WTC11 (cell line): ENCODE measurements around the gene PANK4. TPM values are rescaled to one million over a fixed set of nuclear protein-coding genes. Genes with fewer than 3 reads are reported as not detected.

Experiments used
- ATAC-seq: fragments of 200-7000 bp; cut with Tn5 transposase; 2 replicates; pipeline ENCODE4 v1.10.0; 2021; ENCODE audit warnings: mild to moderate bottlenecking, moderate library complexity
- CTCF ChIA-PET: fragments of 300-600 bp; sonication (Branson Sonifier 250); formaldehyde crosslinking; loops from one replicate; lab custom pipeline; 2021; ENCODE audit warnings: antibody characterized with exemption; lab: Charles Lee
- POLR2A ChIA-PET: fragments of 350-600 bp; sonication (Branson Sonifier 250); formaldehyde crosslinking; loops from one replicate; lab custom pipeline; 2021; ENCODE audit warnings: antibody characterized with exemption; lab: Charles Lee
- DNase-seq: peaks from one replicate; pipeline ENCODE4 v3.0.0; 2021; ENCODE audit warnings: low spot score
- H3K27ac Mint-ChIP-seq: 2 replicates; pipeline ENCODE4 v1.8.0; 2021; ENCODE audit warnings: mixed read lengths
- H3K27me3 Mint-ChIP-seq: 2 replicates; pipeline ENCODE4 v1.8.0; 2021; ENCODE audit warnings: low read depth, mild to moderate bottlenecking, moderate library complexity, mixed read lengths
- H3K36me3 Mint-ChIP-seq: 2 replicates; pipeline ENCODE4 v1.8.0; 2021; ENCODE audit warnings: mixed read lengths
- H3K4me1 Mint-ChIP-seq: 2 replicates; pipeline ENCODE4 v1.8.0; 2022; ENCODE audit warnings: mixed read lengths
- H3K4me3 Mint-ChIP-seq: 2 replicates; pipeline ENCODE4 v1.8.0; 2021; ENCODE audit warnings: mild to moderate bottlenecking, moderate library complexity, mixed read lengths
- H3K9me3 Mint-ChIP-seq: 2 replicates; pipeline ENCODE4 v1.8.0; 2021; ENCODE audit warnings: mixed read lengths
- ARID4B ChIP-seq: sonication (generic); formaldehyde crosslinking; IDR thresholded peaks from 2 replicates; pipeline ENCODE4 v1.8.0; 2023; ENCODE audit warnings: missing genetic modification reagents, mild to moderate bottlenecking, borderline replicate concordance
- ATF1 ChIP-seq: sonication (generic); formaldehyde crosslinking; IDR thresholded peaks from 2 replicates; pipeline ENCODE4 v1.8.1; 2023; ENCODE audit warnings: mild to moderate bottlenecking, moderate library complexity, missing genetic modification reagents
- ATF6 ChIP-seq: sonication (generic); formaldehyde crosslinking; IDR thresholded peaks from 2 replicates; pipeline ENCODE4 v1.8.1; 2023; ENCODE audit warnings: mild to moderate bottlenecking, missing genetic modification reagents
- FOXK1 ChIP-seq: sonication (generic); formaldehyde crosslinking; IDR thresholded peaks from 2 replicates; pipeline ENCODE4 v1.8.0; 2022; ENCODE audit warnings: mild to moderate bottlenecking, moderate library complexity, missing genetic modification reagents
- FOXP4 ChIP-seq: sonication (generic); formaldehyde crosslinking; IDR thresholded peaks from 2 replicates; pipeline ENCODE4 v1.8.0; 2022; ENCODE audit warnings: mild to moderate bottlenecking, missing genetic modification reagents
- MAX ChIP-seq: sonication (generic); formaldehyde crosslinking; IDR thresholded peaks from 2 replicates; pipeline ENCODE4 v1.8.0; 2022; ENCODE audit warnings: mild to moderate bottlenecking, missing genetic modification reagents
- MYBL2 ChIP-seq: sonication (generic); formaldehyde crosslinking; IDR thresholded peaks from 2 replicates; pipeline ENCODE4 v1.8.1; 2023; ENCODE audit warnings: mild to moderate bottlenecking, moderate library complexity, missing genetic modification reagents
- NFE2L1 ChIP-seq: sonication (generic); formaldehyde crosslinking; IDR thresholded peaks from 2 replicates; pipeline ENCODE4 v1.8.1; 2023; ENCODE audit warnings: missing genetic modification reagents
- NFYB ChIP-seq: sonication (generic); formaldehyde crosslinking; conservative IDR thresholded peaks from 2 replicates; pipeline ENCODE4 v1.8.0; 2022; ENCODE audit warnings: low read depth, missing genetic modification reagents
- NR2C2 ChIP-seq: sonication (generic); formaldehyde crosslinking; IDR thresholded peaks from 2 replicates; pipeline ENCODE4 v1.8.0; 2022; ENCODE audit warnings: mild to moderate bottlenecking, missing genetic modification reagents
- RELA ChIP-seq: sonication (generic); formaldehyde crosslinking; IDR thresholded peaks from 2 replicates; pipeline ENCODE4 v1.8.1; 2022; ENCODE audit warnings: missing genetic modification reagents, mild to moderate bottlenecking, borderline replicate concordance
- SMAD3 ChIP-seq: sonication (generic); formaldehyde crosslinking; IDR thresholded peaks from 2 replicates; pipeline ENCODE4 v1.8.0; 2022; ENCODE audit warnings: missing genetic modification reagents, mild to moderate bottlenecking, borderline replicate concordance
- SOX15 ChIP-seq: fragments of 250-450 bp; sonication (Bioruptor Pico); IDR thresholded peaks from 2 replicates; pipeline ENCODE4 v1.9.0; 2021; ENCODE audit warnings: mild to moderate bottlenecking
- USF1 ChIP-seq: sonication (generic); formaldehyde crosslinking; IDR thresholded peaks from 2 replicates; pipeline ENCODE4 v1.8.0; 2022; ENCODE audit warnings: mild to moderate bottlenecking, missing genetic modification reagents
- USF2 ChIP-seq: sonication (generic); formaldehyde crosslinking; IDR thresholded peaks from 2 replicates; pipeline ENCODE4 v1.8.1; 2023; ENCODE audit warnings: mild to moderate bottlenecking, missing genetic modification reagents, moderate library complexity
- ZNF423 ChIP-seq: fragments of 250-450 bp; sonication (Bioruptor Pico); IDR thresholded peaks from 2 replicates; pipeline ENCODE4 v2.1.2; 2022; ENCODE audit warnings: mild to moderate bottlenecking, moderate library complexity
- ZNF512 ChIP-seq: sonication (generic); formaldehyde crosslinking; IDR thresholded peaks from 2 replicates; pipeline ENCODE4 v1.8.1; 2022; ENCODE audit warnings: missing genetic modification reagents, borderline replicate concordance
- ZNF532 ChIP-seq: fragments of 250-450 bp; sonication (Bioruptor Pico); IDR thresholded peaks from 2 replicates; pipeline ENCODE4 v1.9.0; 2021; ENCODE audit warnings: mild to moderate bottlenecking, borderline replicate concordance
- total RNA-seq: library from RNA; stranded (reverse); gene quantifications from 3 replicates; pipeline ENCODE4 v1.2.3, GENCODE V29; 2021

The PANK4 gene
- total RNA-seq, 1 experiment from 2014 or later, result 52.5 TPM

- ATAC-seq, result peak; percentile 58
- TF ChIP-seq SOX15 (CRISPR knock-in tag) (no peak), NR2C2 (CRISPR knock-in tag) (no peak), ZNF532 (CRISPR knock-in tag) (no peak), RELA (CRISPR knock-in tag) (0 out of 2 replicates have a peak, but pooled peaks have one; percentile 38), MYBL2 (no peak), ATF1 (CRISPR knock-in tag) (no peak), MAX (CRISPR knock-in tag) (peak; percentile 67; the same call in 1 of the 2 replicates), USF2 (peak; percentile 92), ZNF423 (CRISPR knock-in tag) (no peak), ATF6 (CRISPR knock-in tag) (0 out of 2 replicates have a peak, but pooled peaks have one; percentile 48), NFYB (CRISPR knock-in tag) (0 out of 2 replicates have a peak, but pooled peaks have one; percentile 32), SMAD3 (CRISPR knock-in tag) (0 out of 2 replicates have a peak, but pooled peaks have one; percentile 19), FOXK1 (peak; percentile 60), ARID4B (CRISPR knock-in tag) (0 out of 2 replicates have a peak, but pooled peaks have one; percentile 8), NFE2L1 (peak; percentile 39; the same call in 1 of the 2 replicates), ZNF512 (CRISPR knock-in tag) (no peak), USF1 (CRISPR knock-in tag) (peak; percentile 93), FOXP4 (CRISPR knock-in tag) (peak; percentile 88)
These were observed 19.5 kb upstream of the PANK4 start for GRCh38 chr1:2545754-2546514.

More at GRCh38 chr1:2545754-2546514, 19.5 kb upstream of the PANK4 start:
- ChIA-PET CTCF (interaction anchor here (0.6 to 3.7 kb wide), 15 partner anchors 10 to 945 kb away, joined by 3 to 61 read pairs (median 4); partner anchors contain the start of genes FAAP20, PANK4 and TNFRSF14), POLR2A (interaction anchor here (1.2 to 1.6 kb wide), 3 partner anchors 20 to 39 kb away, joined by 4 to 6 read pairs (median 6); partner anchors contain the start of gene PANK4)
- Mint-ChIP-seq H3K27ac (no peak overlapping the region), H3K9me3 (no peaks in the 10 kb centered on the region), H3K4me3 (peak overlapping the region; percentile 72), H3K4me1 (peaks cover 5% of the 10 kb centered on the region; the same call in 1 of the 2 replicates), H3K36me3 (no peaks in the 10 kb centered on the region), H3K27me3 (peaks cover 13% of the 10 kb centered on the region)
- peak; percentile 93 for DNase-seq
